GM21390 (cell line): Measurements from ENCODE around the gene TRERF1.
"Not testable (repeated sequence)": the region's sequence is repeated elsewhere in the genome, so short reads cannot be mapped to it uniquely, and the experiment has no call there.

Experiments used
- ATAC-seq: cut with Tn5 transposase; IDR thresholded peaks from one replicate; pipeline ENCODE4 v1.9.1; 2021; ENCODE audit not compliant: unreplicated experiment

TRERF1 gene

GRCh38 chr6:42202131-42202915 lies 249.4 kb downstream of the TRERF1 start:
- ATAC-seq: not testable (repeated sequence)

- ATAC-seq: no peak
Observed at GRCh38 chr6:42201382-42201781, 250.3 kb downstream of the TRERF1 start.

- no peak for ATAC-seq
Observed at GRCh38 chr6:42200035-42200434, 251.7 kb downstream of the TRERF1 start.

GRCh38 chr6:42199106-42199981 lies 252.4 kb downstream of the TRERF1 start:
- ATAC-seq: no peak

- ATAC-seq: no peak
Observed at GRCh38 chr6:42197555-42198362, 254.0 kb downstream of the TRERF1 start.

GRCh38 chr6:42195415-42195814 lies 256.3 kb downstream of the TRERF1 start:
- no peak for ATAC-seq

GRCh38 chr6:42194056-42194455 lies 257.7 kb downstream of the TRERF1 start:
- ATAC-seq: no peak

GRCh38 chr6:42193491-42193894 lies 258.2 kb downstream of the TRERF1 start:
- no peak for ATAC-seq

- not testable (repeated sequence) for ATAC-seq
Observed at GRCh38 chr6:42192385-42192784, 259.3 kb downstream of the TRERF1 start.

GRCh38 chr6:42190554-42191183 lies 261.1 kb downstream of the TRERF1 start:
- ATAC-seq: no peak

- no peak for ATAC-seq
Observed at GRCh38 chr6:42188406-42188805, 263.3 kb downstream of the TRERF1 start.

- no peak for ATAC-seq
Observed at GRCh38 chr6:42185597-42185996, 266.1 kb downstream of the TRERF1 start.

- ATAC-seq: no peak
Observed at GRCh38 chr6:42184475-42184874, 267.3 kb downstream of the TRERF1 start.

GRCh38 chr6:42182101-42182500 lies 269.6 kb downstream of the TRERF1 start:
- ATAC-seq: no peak

GRCh38 chr6:42179945-42180313 lies 271.8 kb downstream of the TRERF1 start:
- ATAC-seq: no peak

GRCh38 chr6:42179261-42179944 lies 272.3 kb downstream of the TRERF1 start:
- ATAC-seq: no peak

- ATAC-seq: no peak
Observed at GRCh38 chr6:42177514-42178364, 274.0 kb downstream of the TRERF1 start.

GRCh38 chr6:42176981-42177380 lies 274.7 kb downstream of the TRERF1 start:
- no peak for ATAC-seq

- no peak for ATAC-seq
Observed at GRCh38 chr6:42175860-42176259, 275.9 kb downstream of the TRERF1 start.
